T-cell (primary cell): ENCODE measurements around the gene RFTN1. TPM values are rescaled to one million over a fixed set of nuclear protein-coding genes. Genes with fewer than 3 reads are reported as not detected.

ENCODE experiments used
- ATAC-seq, 4 experiments: fragments of 200-7000 bp in 3 of 4; fragments of 150-1000 bp in 1 of 4; cut with Tn5 transposase; replicated peaks in 1 of 4; 1 replicate in 3 of 4; 2 replicates in 1 of 4; pipeline ENCODE4 v1.10.0; 2021; ENCODE audit warnings: moderate library complexity in 3 of 4, mild to moderate bottlenecking in 2 of 4, moderate number of reproducible peaks in 1 of 4
- CTCF ChIA-PET, 2 donors: fragments of 300-600 bp; sonication (Branson Sonifier 250); formaldehyde crosslinking; loops; one replicate each; lab custom pipeline; 2022; ENCODE audit warnings: antibody characterized with exemption in 2 of 2; lab: Charles Lee
- POLR2A ChIA-PET, 2 donors: fragments of 300-600 bp; sonication (Branson Sonifier 250); formaldehyde crosslinking; loops; one replicate each; lab custom pipeline; 2022; ENCODE audit warnings: antibody characterized with exemption in 2 of 2; lab: Charles Lee
- DNase-seq, 35 experiments: peaks; one replicate each; pipeline versions ENCODE4 v3.0.0 to v3.0.0-alpha.2; 2013 to 2023
- H3K27ac ChIP-seq: one replicate; pipeline ENCODE4 v1.5.1; 2013; ENCODE audit warnings: low read length
- H3K27me3 ChIP-seq, 2 experiments: replicated peaks in 1 of 2; 1 replicate in 1 of 2; 2 replicates in 1 of 2; pipeline versions ENCODE4 v1.6.1 to v1.7.0; 2013; ENCODE audit warnings: low read length in 1 of 2, mixed read lengths in 1 of 2; ENCODE audit not compliant: control insufficient read depth in 2 of 2, insufficient read depth in 2 of 2; ENCODE audit errors: extremely low read depth in 1 of 2
- H3K36me3 ChIP-seq, 2 donors: 1 replicate in 1 of 2; 2 replicates in 1 of 2; pipeline versions ENCODE4 v1.6.1 to v1.7.0; 2013; ENCODE audit warnings: low read length in 1 of 2; ENCODE audit not compliant: control insufficient read depth in 2 of 2, insufficient read depth in 1 of 2; ENCODE audit errors: extremely low read depth in 1 of 2
- H3K4me1 ChIP-seq, 2 experiments: 1 replicate in 1 of 2; 2 replicates in 1 of 2; pipeline versions ENCODE4 v1.6.1 to v1.7.0; 2013; ENCODE audit warnings: low read length in 2 of 2, mixed read lengths in 1 of 2; ENCODE audit not compliant: insufficient read depth in 2 of 2, control insufficient read depth in 1 of 2; ENCODE audit errors: extremely low read depth in 1 of 2
- H3K4me3 ChIP-seq, 2 donors: 1 replicate in 1 of 2; 2 replicates in 1 of 2; pipeline versions ENCODE4 v1.5.1 to v1.7.0; 2013; ENCODE audit warnings: mild to moderate bottlenecking in 2 of 2, low read length in 1 of 2, moderate library complexity in 1 of 2; ENCODE audit not compliant: control insufficient read depth in 1 of 2; ENCODE audit errors: extremely low read depth in 1 of 2
- H3K9me3 ChIP-seq: 2 replicates; pipeline ENCODE4 v1.7.0; 2013
- H3K27ac Mint-ChIP-seq, 2 donors: one replicate each; pipeline ENCODE4 v1.8.0; 2020 to 2021; ENCODE audit warnings: mild to moderate bottlenecking in 2 of 2, mixed read lengths in 2 of 2
- H3K27me3 Mint-ChIP-seq, 2 donors: one replicate each; pipeline ENCODE4 v1.8.0; 2021 to 2022; ENCODE audit warnings: mixed read lengths in 2 of 2
- H3K36me3 Mint-ChIP-seq: one replicate; pipeline ENCODE4 v1.8.0; 2021; ENCODE audit warnings: mixed read lengths
- H3K4me1 Mint-ChIP-seq, 3 donors: one replicate each; pipeline ENCODE4 v1.8.0; 2020 to 2022; ENCODE audit warnings: mixed read lengths in 3 of 3, mild to moderate bottlenecking in 1 of 3
- H3K4me3 Mint-ChIP-seq, 3 donors: one replicate each; pipeline ENCODE4 v1.8.0; 2020 to 2022; ENCODE audit warnings: mild to moderate bottlenecking in 3 of 3, mixed read lengths in 3 of 3, moderate library complexity in 3 of 3
- H3K9me3 Mint-ChIP-seq, 3 donors: one replicate each; pipeline ENCODE4 v1.8.0; 2020 to 2022; ENCODE audit warnings: mixed read lengths in 3 of 3
- WGBS: methylation state at CpG from one replicate; pipeline ENCODE4 v1.1.5; 2013; ENCODE audit warnings: missing lambda C conversion rate; ENCODE audit not compliant: insufficient coverage; 5-methylcytosine and 5-hydroxymethylcytosine counted together
- total RNA-seq, 35 experiments: library from RNA in 6 of 35; stranded (reverse) in 6 of 35; fragments of 120-200 nt in 1 of 35; gene quantifications; one replicate each; pipeline versions ENCODE4 v1.2.1 to v1.2.4 and lab custom pipeline; 2013 to 2026

RFTN1 gene
- total RNA-seq, 5 donors from 2014 or later (not counting 1 experiment from before 2014, with no cell fraction given) = 55.5 to 73.4 (median 70.7) TPM

DNA sequence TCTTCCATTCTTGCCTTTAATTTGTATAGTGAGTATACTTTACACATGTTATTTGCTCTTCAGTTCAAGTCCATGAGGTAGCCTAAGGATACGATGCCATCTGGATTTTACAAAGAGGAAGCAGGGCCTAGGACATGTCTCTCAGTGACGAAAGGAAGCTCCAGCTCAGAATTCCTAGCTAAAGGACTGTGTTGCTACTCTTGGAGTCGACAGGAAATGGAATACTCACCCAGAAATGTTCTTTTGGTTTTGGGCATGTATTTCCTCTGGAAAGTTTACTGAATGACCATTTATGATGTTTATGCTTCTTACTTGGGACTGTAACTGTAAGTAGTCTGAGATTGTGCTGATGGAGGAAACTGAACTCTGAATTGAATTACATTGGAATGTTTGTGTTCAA, 236.0 kb downstream of the RFTN1 start:
- no peak overlapping the region for H3K4me3 ChIP-seq
- Mint-ChIP-seq H3K27me3 (no peaks in the 10 kb centered on the region), H3K27ac (peak overlapping the region in 1 of 2 donors; percentile 52), H3K36me3 (peaks cover 21% of the 10 kb centered on the region), H3K4me3 (no peak overlapping the region), H3K4me1 (peaks cover 0 to 3% (median 2%) of the 10 kb centered on the region in 3 donors), H3K9me3 (no peaks in the 10 kb centered on the region)
- no peak for ATAC-seq
- no peaks in the 10 kb centered on the region for H3K9me3 ChIP-seq
- H3K27ac ChIP-seq = no peak overlapping the region
- POLR2A ChIA-PET = no interaction called here
- WGBS = 89% methylated on average over 3 of the region's 3 CpGs
- no peak for DNase-seq
- peaks cover 0 to 13% of the 10 kb centered on the region in 2 donors for H3K36me3 ChIP-seq
- no peaks in the 10 kb centered on the region for H3K4me1 ChIP-seq
- CTCF ChIA-PET = no interaction called here
- no peaks in the 10 kb centered on the region for H3K27me3 ChIP-seq

DNA sequence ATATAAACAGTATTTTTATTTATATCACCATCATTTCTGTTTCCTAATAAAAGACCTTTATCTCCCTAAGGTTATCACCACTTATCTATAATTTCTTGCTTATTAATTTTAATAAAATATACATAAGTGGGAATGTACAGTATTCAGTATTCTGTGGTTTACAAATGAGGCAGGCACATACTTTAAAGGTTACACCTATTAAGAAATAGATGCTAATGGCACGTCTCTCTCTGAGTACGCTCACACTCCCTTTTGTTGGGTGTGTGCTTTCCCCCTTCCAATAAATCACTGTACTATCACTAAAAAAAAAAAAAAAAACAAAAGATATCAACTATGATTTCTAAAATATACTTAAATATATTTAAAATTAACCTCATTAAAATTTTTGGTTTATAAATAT, 239.6 kb downstream of the RFTN1 start:
- POLR2A ChIA-PET = interaction anchor here (0.6 to 1.0 kb wide), 3 partner anchors 15 to 550 kb away, joined by 3 to 6 read pairs (median 3); no protein-coding TSS in a partner anchor
- ATAC-seq (no peak), DNase-seq (no peak)
- Mint-ChIP-seq H3K9me3 (no peaks in the 10 kb centered on the region), H3K4me3 (no peak overlapping the region), H3K36me3 (peaks cover 40% of the 10 kb centered on the region), H3K27ac (no peak overlapping the region), H3K27me3 (no peaks in the 10 kb centered on the region), H3K4me1 (peaks cover 0 to 1% (median under 1%) of the 10 kb centered on the region in 3 donors)
- CTCF ChIA-PET = interaction anchor here in 1 of 2 donors (0.6 to 1.4 kb wide), 3 partner anchors 46 to 227 kb away, joined by 3 to 10 read pairs (median 6); no protein-coding TSS in a partner anchor
- Histone ChIP-seq H3K36me3 (peaks cover 0 to 39% of the 10 kb centered on the region in 2 donors), H3K9me3 (no peaks in the 10 kb centered on the region), H3K27me3 (no peaks in the 10 kb centered on the region), H3K27ac (no peak overlapping the region), H3K4me3 (no peak overlapping the region), H3K4me1 (no peaks in the 10 kb centered on the region)
- WGBS = no CpG with 5 or more reads among the region's 2 CpGs

DNA sequence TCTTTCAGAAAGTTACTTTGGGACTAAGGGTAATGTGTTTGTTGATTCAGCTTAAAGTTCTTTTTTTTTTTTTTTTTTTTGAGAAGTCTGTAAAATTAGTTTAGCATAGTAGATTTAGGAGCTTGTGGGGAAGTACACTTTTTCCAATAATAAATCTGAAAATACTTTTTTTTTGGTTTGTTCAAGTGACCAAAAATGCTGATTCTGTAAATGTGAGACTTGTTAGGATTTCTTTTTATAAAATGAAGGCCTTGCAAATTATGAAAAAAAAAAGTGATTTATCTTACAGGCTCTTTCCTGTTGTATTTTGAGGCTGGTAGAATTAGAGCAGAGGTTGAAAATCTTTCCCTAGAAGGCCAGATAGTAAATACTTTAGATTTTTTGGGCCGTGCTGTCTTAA, 240.9 kb downstream of the RFTN1 start:
- H3K4me3 Mint-ChIP-seq = no peak overlapping the region
- H3K4me1 ChIP-seq = peaks cover 0 to 4% of the 10 kb centered on the region in 2 experiments
- H3K27ac ChIP-seq = no peak overlapping the region
- no peak for DNase-seq
- H3K27me3 ChIP-seq = no peaks in the 10 kb centered on the region
- peaks cover 0 to 31% of the 10 kb centered on the region in 2 donors for H3K36me3 ChIP-seq
- H3K27me3 Mint-ChIP-seq = no peaks in the 10 kb centered on the region
- H3K9me3 ChIP-seq = no peaks in the 10 kb centered on the region
- H3K36me3 Mint-ChIP-seq = peaks cover 40% of the 10 kb centered on the region
- H3K4me1 Mint-ChIP-seq = peaks cover 7 to 9% (median 9%) of the 10 kb centered on the region in 3 donors
- ChIA-PET POLR2A (interaction anchor here (0.6 to 0.8 kb wide), 6 partner anchors 10 to 575 kb away, joined by 3 to 9 read pairs (median 7); no protein-coding TSS in a partner anchor), CTCF (interaction anchor here (0.5 to 1.6 kb wide), 11 partner anchors 10 to 859 kb away, joined by 3 to 13 read pairs (median 5); no protein-coding TSS in a partner anchor)
- no CpG with 5 or more reads among the region's 1 CpG for WGBS
- no peak overlapping the region for H3K27ac Mint-ChIP-seq
- no peak overlapping the region for H3K4me3 ChIP-seq
- H3K9me3 Mint-ChIP-seq = no peaks in the 10 kb centered on the region
- ATAC-seq = no peak

DNA sequence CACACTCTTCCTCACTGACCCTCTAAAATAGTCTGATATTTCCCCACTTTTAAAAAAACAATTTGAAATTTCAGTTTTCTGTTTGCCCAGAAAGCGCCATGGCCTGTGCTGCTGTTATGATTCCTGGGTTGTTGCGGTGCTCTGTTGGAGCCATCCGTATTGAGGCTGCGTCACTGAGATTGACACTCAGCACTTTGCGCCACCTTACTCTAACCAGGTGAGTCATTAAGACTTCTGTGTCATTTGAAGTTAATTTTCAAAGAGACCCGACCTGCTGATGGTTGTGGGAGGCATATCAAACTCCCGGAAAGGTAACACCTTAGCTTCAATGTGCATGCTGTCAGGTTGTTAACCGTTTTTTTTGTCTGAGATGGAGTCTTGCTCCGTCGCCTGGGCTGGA, 242.6 kb downstream of the RFTN1 start:
- Mint-ChIP-seq H3K9me3 (no peaks in the 10 kb centered on the region), H3K4me1 (peaks cover 25 to 26% (median 25%) of the 10 kb centered on the region in 3 donors), H3K36me3 (peaks cover 39% of the 10 kb centered on the region), H3K27me3 (no peaks in the 10 kb centered on the region), H3K27ac (no peak overlapping the region), H3K4me3 (no peak overlapping the region)
- H3K4me3 ChIP-seq = no peak overlapping the region
- H3K9me3 ChIP-seq = no peaks in the 10 kb centered on the region
- ATAC-seq (no peak), DNase-seq (no peak)
- ChIA-PET CTCF (interaction anchor here (0.6 to 8.4 kb wide), 5 partner anchors 18 to 458 kb away, joined by 3 to 120 read pairs (median 3); no protein-coding TSS in a partner anchor), POLR2A (no interaction called here)
- H3K4me1 ChIP-seq = peaks cover 6 to 7% of the 10 kb centered on the region in 2 experiments
- H3K36me3 ChIP-seq = peaks cover 0 to 26% of the 10 kb centered on the region in 2 donors
- no peaks in the 10 kb centered on the region for H3K27me3 ChIP-seq
- 92% methylated on average over 6 of the region's 10 CpGs for WGBS
- H3K27ac ChIP-seq = no peak overlapping the region

DNA sequence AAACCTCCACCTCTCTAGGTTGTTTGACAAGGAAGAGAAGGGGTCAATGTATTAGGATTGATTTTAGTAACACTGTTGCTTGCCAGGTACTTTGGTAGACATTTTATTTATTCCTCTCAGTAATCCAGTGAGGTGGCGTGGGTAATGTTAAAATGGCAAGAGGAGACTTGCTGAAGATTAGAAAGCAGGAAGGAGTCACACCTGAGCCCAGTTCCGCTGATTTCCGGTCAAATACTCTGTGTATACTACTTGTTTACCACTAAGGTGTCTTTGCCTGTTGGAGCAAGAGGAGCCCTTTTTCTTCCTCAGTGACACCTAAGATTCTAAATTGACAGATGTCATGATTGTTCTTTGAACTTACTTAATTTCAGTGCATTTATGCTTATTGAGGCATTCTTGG, 246.8 kb downstream of the RFTN1 start:
- 100% methylated on average over 1 of the region's 3 CpGs for WGBS
- Histone ChIP-seq H3K27ac (no peak overlapping the region), H3K4me1 (peaks cover 15 to 17% of the 10 kb centered on the region in 2 experiments), H3K36me3 (peaks cover 0 to 21% of the 10 kb centered on the region in 2 donors), H3K4me3 (no peak overlapping the region), H3K27me3 (no peaks in the 10 kb centered on the region), H3K9me3 (no peaks in the 10 kb centered on the region)
- no peaks in the 10 kb centered on the region for H3K27me3 Mint-ChIP-seq
- H3K27ac Mint-ChIP-seq = peak overlapping the region; percentile 21 to 65
- peak overlapping the region in 2 of 3 donors; percentile 19 to 94 for H3K4me3 Mint-ChIP-seq
- H3K4me1 Mint-ChIP-seq = peaks cover 38 to 45% (median 42%) of the 10 kb centered on the region in 3 donors
- ATAC-seq (no peak), DNase-seq (no peak)
- peaks cover 19% of the 10 kb centered on the region for H3K36me3 Mint-ChIP-seq
- no peaks in the 10 kb centered on the region for H3K9me3 Mint-ChIP-seq
- CTCF ChIA-PET = interaction anchor here in 1 of 2 donors (0.6 to 8.4 kb wide), 9 partner anchors 22 to 884 kb away, joined by 3 to 120 read pairs (median 4); no protein-coding TSS in a partner anchor
- POLR2A ChIA-PET = interaction anchor here (0.6 to 3.0 kb wide), 6 partner anchors 20 to 805 kb away, joined by 3 to 31 read pairs (median 4); no protein-coding TSS in a partner anchor
